CD4-positive, alpha-beta memory T cell (primary cell): ENCODE results near the gene MBOAT7. TPM values are rescaled to one million over a fixed set of nuclear protein-coding genes. Genes with fewer than 3 reads are reported as not detected.

Experiments used
- CTCF ChIA-PET: fragments of 350-600 bp; sonication (Branson Sonifier 250); formaldehyde crosslinking; loops from one replicate; lab custom pipeline; 2021; ENCODE audit warnings: inconsistent platforms; ENCODE audit not compliant: partially characterized antibody; lab: Charles Lee
- POLR2A ChIA-PET: fragments of 350-600 bp; sonication (Branson Sonifier 250); formaldehyde crosslinking; loops from one replicate; lab custom pipeline; 2021; ENCODE audit not compliant: partially characterized antibody; lab: Charles Lee
- DNase-seq, 5 donors: peaks; one replicate each; pipeline versions ENCODE4 v3.0.0 to v3.0.0-alpha.2; 2020 to 2022; ENCODE audit warnings: mixed read lengths in 1 of 5
- H3K27ac ChIP-seq: one replicate; pipeline ENCODE4 v1.7.0; 2013; ENCODE audit warnings: low read depth, low read length
- H3K27me3 ChIP-seq: 2 replicates; pipeline ENCODE4 v1.7.0; 2013; ENCODE audit warnings: mild to moderate bottlenecking, low read length, moderate library complexity; ENCODE audit not compliant: insufficient read depth
- H3K36me3 ChIP-seq: 2 replicates; pipeline ENCODE4 v1.7.0; 2013; ENCODE audit warnings: mild to moderate bottlenecking, low read length, moderate library complexity; ENCODE audit not compliant: insufficient read depth
- H3K4me1 ChIP-seq: 2 replicates; pipeline ENCODE4 v1.7.0; 2013; ENCODE audit warnings: mild to moderate bottlenecking, low read length, moderate library complexity; ENCODE audit not compliant: insufficient read depth
- H3K4me3 ChIP-seq, 2 donors: one replicate each; pipeline ENCODE4 v1.7.0; 2013; ENCODE audit warnings: low read length in 2 of 2, mild to moderate bottlenecking in 1 of 2
- H3K9me3 ChIP-seq, 2 donors: one replicate each; pipeline ENCODE4 v1.7.0; 2013; ENCODE audit warnings: low read length in 2 of 2, control low read depth in 1 of 2; ENCODE audit not compliant: control insufficient read depth in 1 of 2
- H3K27ac Mint-ChIP-seq, 7 donors: one replicate each; pipeline ENCODE4 v1.8.0; 2020 to 2021; ENCODE audit warnings: mixed read lengths in 7 of 7, mild to moderate bottlenecking in 6 of 7, inconsistent platforms in 3 of 7, moderate library complexity in 3 of 7
- H3K27me3 Mint-ChIP-seq, 2 donors: one replicate each; pipeline ENCODE4 v1.8.0; 2020 to 2021; ENCODE audit warnings: mixed read lengths in 2 of 2
- H3K36me3 Mint-ChIP-seq, 2 donors: one replicate each; pipeline ENCODE4 v1.8.0; 2020 to 2021; ENCODE audit warnings: mixed read lengths in 2 of 2, inconsistent platforms in 1 of 2, mild to moderate bottlenecking in 1 of 2
- H3K4me1 Mint-ChIP-seq, 4 donors: one replicate each; pipeline ENCODE4 v1.8.0; 2020 to 2021; ENCODE audit warnings: mixed read lengths in 4 of 4, mild to moderate bottlenecking in 1 of 4
- H3K4me3 Mint-ChIP-seq, 8 donors: one replicate each; pipeline ENCODE4 v1.8.0; 2020 to 2021; ENCODE audit warnings: mixed read lengths in 8 of 8, mild to moderate bottlenecking in 7 of 8, moderate library complexity in 6 of 8, inconsistent platforms in 3 of 8
- H3K9me3 Mint-ChIP-seq, 8 donors: one replicate each; pipeline ENCODE4 v1.8.0; 2020 to 2021; ENCODE audit warnings: mixed read lengths in 8 of 8, mild to moderate bottlenecking in 5 of 8, inconsistent platforms in 3 of 8, moderate library complexity in 1 of 8
- intact Hi-C: fragments of 100-400 bp; cut with micrococcal nuclease; formaldehyde crosslinking; loops from one replicate; pipeline ENCODE4 v1.15.1; 2023
- polyA plus RNA-seq, 2 donors: library from polyadenylated mRNA; unstranded; fragments of 300-500 nt; fragmentation: Illumina TruSeq; gene quantifications; one replicate each; pipeline ENCODE4 v1.2.3, GENCODE V29; 2021
- total RNA-seq, 2 experiments: library from RNA; stranded (reverse); gene quantifications; one replicate each; pipeline ENCODE4 v1.2.3, GENCODE V29; 2021

The MBOAT7 gene
- total and polyA plus RNA-seq, 4 experiments from 2014 or later, result 16.0 to 55.5 (median 37.5) TPM

DNA sequence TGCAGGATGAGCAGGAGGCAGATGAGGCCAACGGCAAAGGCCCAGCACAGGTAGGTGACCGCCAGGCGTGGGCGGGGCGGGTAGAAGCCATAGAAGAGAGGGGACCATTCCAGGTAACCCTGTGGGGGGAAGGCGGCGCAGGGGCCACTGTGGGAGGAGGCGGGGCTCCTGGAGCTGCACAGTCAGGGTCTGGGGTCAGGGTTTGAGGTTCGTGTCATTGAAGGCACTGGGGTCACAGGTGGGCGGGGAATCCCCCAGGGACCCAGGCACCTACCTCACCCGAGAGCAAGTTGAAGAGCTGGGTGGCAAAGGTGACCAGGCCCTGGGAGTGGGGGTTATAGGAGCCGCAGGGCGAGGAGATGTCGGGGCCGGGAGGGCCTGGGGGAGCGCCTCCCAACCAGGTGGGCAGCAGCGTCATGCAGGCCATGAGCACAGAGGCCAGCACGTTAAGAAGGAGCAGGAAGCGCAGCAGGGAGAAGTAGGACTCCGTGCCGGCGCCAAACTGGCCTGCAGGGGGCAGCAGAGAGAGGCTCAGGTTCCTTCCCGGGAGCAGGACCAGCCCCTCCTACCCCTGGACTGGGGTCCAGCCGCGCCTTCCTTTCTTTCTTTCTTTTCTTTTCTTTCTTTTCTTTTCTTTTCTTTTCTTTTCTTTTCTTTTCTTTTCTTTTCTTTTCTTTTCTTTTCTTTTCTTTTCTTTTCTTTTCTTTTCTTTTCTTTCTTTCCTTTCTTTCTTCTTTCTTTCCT, 21.0 kb downstream of the MBOAT7 start:
- intact Hi-C loops, result loop anchor here (1.0 kb wide), 2 partner anchors 9 to 63 kb away; partner anchors contain the start of gene LENG1
- Mint-ChIP-seq H3K27ac (peak overlapping the region in 2 of 7 donors; percentile 41 to 58), H3K36me3 (no peaks in the 10 kb centered on the region), H3K4me1 (peaks cover 3 to 28% (median 11%) of the 10 kb centered on the region in 4 donors), H3K9me3 (peaks cover 0 to 2% (median 0%) of the 10 kb centered on the region in 8 donors), H3K27me3 (no peaks in the 10 kb centered on the region), H3K4me3 (peak overlapping the region in 2 of 8 donors; percentile 26 to 31)
- ChIA-PET CTCF (interaction anchor here (0.8 to 6.4 kb wide), 12 partner anchors 9 to 222 kb away, joined by 3 to 115 read pairs (median 4); partner anchors contain the start of genes CNOT3, LENG1, MBOAT7 and RPS9), POLR2A (interaction anchor here (1.0 to 3.1 kb wide), 5 partner anchors 9 to 98 kb away, joined by 4 to 20 read pairs (median 5); partner anchors contain the start of genes CNOT3, MBOAT7, RPS9 and TSEN34)
- Histone ChIP-seq H3K4me3 (no peak overlapping the region), H3K9me3 (no peaks in the 10 kb centered on the region), H3K4me1 (peaks cover 23% of the 10 kb centered on the region), H3K27ac (no peak overlapping the region), H3K27me3 (no peaks in the 10 kb centered on the region), H3K36me3 (no peaks in the 10 kb centered on the region)
- peak; percentile 79 to 83 (median 81) for DNase-seq

DNA sequence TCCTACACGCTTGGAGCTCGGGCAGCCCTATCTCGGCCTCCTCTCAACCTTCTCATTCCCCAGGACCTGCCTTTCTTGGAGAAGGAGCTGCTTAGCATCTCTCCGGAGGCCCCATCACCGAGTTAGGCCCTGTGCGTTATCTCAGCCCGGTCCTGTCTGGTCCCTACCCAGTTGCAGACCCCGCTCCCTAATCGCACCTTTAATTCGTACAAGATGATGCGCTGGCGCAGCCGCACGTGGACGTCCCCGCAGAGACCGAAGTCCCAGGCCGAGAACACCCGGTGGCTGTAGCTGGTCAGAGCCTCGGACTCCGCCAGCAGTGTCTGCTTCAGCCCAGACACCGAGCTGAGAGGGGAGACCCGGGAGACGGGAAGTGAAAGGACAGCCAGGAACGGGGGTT, 24.2 kb downstream of the MBOAT7 start:
- no peaks in the 10 kb centered on the region for H3K36me3 Mint-ChIP-seq
- H3K27me3 Mint-ChIP-seq, result no peaks in the 10 kb centered on the region
- H3K9me3 Mint-ChIP-seq, result peaks cover 0 to 2% (median 0%) of the 10 kb centered on the region in 8 donors
- Histone ChIP-seq H3K4me1 (peaks cover 46% of the 10 kb centered on the region), H3K36me3 (no peaks in the 10 kb centered on the region), H3K9me3 (no peaks in the 10 kb centered on the region), H3K27me3 (no peaks in the 10 kb centered on the region), H3K27ac (no peak overlapping the region), H3K4me3 (no peak overlapping the region)
- H3K27ac Mint-ChIP-seq, result peak overlapping the region in 3 of 7 donors; percentile 62 to 82 (median 70)
- intact Hi-C loops, result no loop called here
- no peak for DNase-seq
- CTCF ChIA-PET, result interaction anchor here (1.6 to 3.3 kb wide), 2 partner anchors 24 to 101 kb away, joined by 5 to 19 read pairs; partner anchors contain the start of gene MBOAT7
- peak overlapping the region in 1 of 8 donors; percentile 6 for H3K4me3 Mint-ChIP-seq
- peaks cover 14 to 50% (median 30%) of the 10 kb centered on the region in 4 donors for H3K4me1 Mint-ChIP-seq
- POLR2A ChIA-PET, result interaction anchor here (1.2 to 2.2 kb wide), 4 partner anchors 26 to 50 kb away, joined by 3 to 11 read pairs (median 8); partner anchors contain the start of genes CNOT3, MBOAT7, PRPF31 and RPS9

DNA sequence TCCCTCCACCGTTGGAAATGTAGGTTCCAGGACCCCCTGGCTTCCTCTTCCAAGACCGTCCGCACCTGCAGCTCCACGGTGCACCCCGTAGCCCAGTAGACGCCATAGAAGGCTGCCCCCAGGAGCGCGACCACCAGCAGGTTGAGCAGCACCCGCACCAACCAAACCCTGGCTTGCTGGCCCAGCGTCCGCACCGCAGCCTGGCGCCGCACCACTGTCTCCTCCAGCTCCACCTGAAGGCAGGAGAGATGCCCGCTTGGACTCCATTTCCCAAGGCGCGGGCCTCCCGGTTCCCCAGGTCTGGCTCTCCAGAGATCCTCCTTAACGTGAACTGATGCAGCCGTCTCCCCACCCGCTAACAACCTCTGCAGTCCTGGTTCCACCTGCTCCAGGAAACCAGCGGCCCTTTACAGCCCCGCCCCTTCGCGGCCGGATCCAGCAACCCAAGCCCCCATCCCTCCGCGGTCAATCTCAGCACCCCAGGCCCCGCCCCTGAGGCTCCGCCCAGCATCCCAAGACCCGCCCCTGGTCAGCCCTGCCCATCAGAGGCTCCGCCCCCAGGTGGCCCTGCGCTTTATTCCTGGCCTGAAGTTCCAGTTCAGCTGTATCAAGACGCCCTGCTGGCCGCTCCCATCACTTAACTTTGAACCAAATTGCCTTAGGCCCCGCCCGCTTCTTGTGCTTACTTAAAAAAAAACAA, 24.9 kb downstream of the MBOAT7 start:
- Histone ChIP-seq H3K9me3 (no peaks in the 10 kb centered on the region), H3K36me3 (no peaks in the 10 kb centered on the region), H3K4me1 (peaks cover 48% of the 10 kb centered on the region), H3K27ac (no peak overlapping the region), H3K27me3 (no peaks in the 10 kb centered on the region), H3K4me3 (peak overlapping the region in 1 of 2 donors; percentile 24)
- intact Hi-C loops, result no loop called here
- peak overlapping the region; percentile 40 to 81 (median 78) for H3K4me3 Mint-ChIP-seq
- H3K27me3 Mint-ChIP-seq, result no peaks in the 10 kb centered on the region
- peak overlapping the region in 6 of 7 donors; percentile 32 to 88 (median 68) for H3K27ac Mint-ChIP-seq
- ChIA-PET POLR2A (interaction anchor here (1.2 to 2.2 kb wide), 6 partner anchors 23 to 49 kb away, joined by 3 to 11 read pairs (median 6); partner anchors contain the start of genes CNOT3, MBOAT7, PRPF31 and RPS9), CTCF (interaction anchor here (0.7 to 3.3 kb wide), 4 partner anchors 25 to 102 kb away, joined by 3 to 19 read pairs (median 5); partner anchors contain the start of genes CNOT3 and MBOAT7)
- peak; percentile 38 to 66 (median 54) for DNase-seq
- peaks cover 0 to 2% (median 0%) of the 10 kb centered on the region in 8 donors for H3K9me3 Mint-ChIP-seq
- peaks cover 19 to 57% (median 36%) of the 10 kb centered on the region in 4 donors for H3K4me1 Mint-ChIP-seq
- peaks cover 0 to 4% of the 10 kb centered on the region in 2 donors for H3K36me3 Mint-ChIP-seq

DNA sequence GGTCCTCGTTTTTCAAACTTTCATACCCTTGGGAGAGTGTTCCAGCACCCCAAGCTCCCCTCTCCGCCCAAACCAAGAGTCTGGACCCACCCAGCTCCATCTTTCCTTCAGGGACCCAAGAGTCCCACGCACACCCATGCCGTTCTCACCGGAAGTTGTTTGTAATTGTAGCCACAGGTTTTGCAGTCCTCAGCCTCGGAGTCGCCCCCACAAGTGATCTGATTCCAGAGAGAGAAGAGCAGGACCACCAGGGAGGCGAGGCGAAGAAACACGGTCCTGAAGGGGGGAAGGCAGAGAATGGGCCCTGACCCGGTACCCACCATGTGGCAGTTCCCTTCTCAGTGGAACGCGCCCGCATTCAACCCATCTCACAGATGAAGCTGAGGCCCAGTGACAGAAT, 26.5 kb downstream of the MBOAT7 start:
- H3K4me3 Mint-ChIP-seq, result peak overlapping the region; percentile 81 to 96 (median 91)
- peaks cover 0 to 16% of the 10 kb centered on the region in 2 donors for H3K36me3 Mint-ChIP-seq
- ChIA-PET CTCF (interaction anchor here (1.6 to 3.3 kb wide), 2 partner anchors 26 to 103 kb away, joined by 5 to 19 read pairs; partner anchors contain the start of gene CNOT3), POLR2A (interaction anchor here (0.5 to 1.4 kb wide), 3 partner anchors 10 to 25 kb away, joined by 3 to 5 read pairs (median 4); partner anchors contain the start of gene CNOT3)
- peaks cover 30 to 69% (median 47%) of the 10 kb centered on the region in 4 donors for H3K4me1 Mint-ChIP-seq
- H3K4me1 ChIP-seq, result peaks cover 54% of the 10 kb centered on the region
- no peak for DNase-seq
- H3K4me3 ChIP-seq, result no peak overlapping the region
- no peaks in the 10 kb centered on the region for H3K9me3 ChIP-seq
- peaks cover 5% of the 10 kb centered on the region for H3K36me3 ChIP-seq
- peaks cover 0 to 2% (median 0%) of the 10 kb centered on the region in 8 donors for H3K9me3 Mint-ChIP-seq
- no peak overlapping the region for H3K27ac ChIP-seq
- no peaks in the 10 kb centered on the region for H3K27me3 Mint-ChIP-seq
- H3K27ac Mint-ChIP-seq, result peak overlapping the region in 6 of 7 donors; percentile 13 to 95 (median 72)
- intact Hi-C loops, result no loop called here
- no peaks in the 10 kb centered on the region for H3K27me3 ChIP-seq

DNA sequence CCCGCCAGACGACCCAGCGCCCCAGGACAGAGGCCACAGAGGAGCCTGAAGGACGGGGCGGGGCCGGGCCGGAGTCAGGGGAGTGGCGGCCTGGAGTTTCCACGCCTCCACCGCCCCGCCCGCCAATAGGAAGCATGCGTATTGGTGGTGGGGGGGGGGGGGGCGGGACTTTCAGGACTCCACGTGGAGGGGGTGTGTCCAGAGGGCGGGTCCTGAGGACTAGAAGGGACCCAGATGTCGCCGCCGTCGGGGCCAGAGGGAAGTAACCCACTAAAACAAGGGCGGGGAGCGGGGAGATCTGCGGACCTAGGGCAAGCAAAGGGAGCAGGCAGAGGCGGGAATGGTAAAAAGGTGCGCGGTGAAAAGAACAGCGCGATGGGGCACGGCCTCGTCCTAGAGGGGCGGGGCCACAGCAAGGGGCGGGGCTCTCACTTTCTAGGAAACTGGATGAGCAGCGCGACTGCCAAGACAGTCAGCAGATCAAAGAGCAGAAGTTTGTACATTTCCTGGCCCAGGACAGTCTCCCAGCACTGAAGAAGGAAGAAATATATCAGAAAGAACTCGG, 27.1 kb downstream of the MBOAT7 start:
- peaks cover 0 to 2% (median 0%) of the 10 kb centered on the region in 8 donors for H3K9me3 Mint-ChIP-seq
- CTCF ChIA-PET, result interaction anchor here (3.3 kb wide), 1 partner anchor 104 kb away, joined by 19 read pairs; no protein-coding TSS in a partner anchor
- peaks cover 30 to 72% (median 47%) of the 10 kb centered on the region in 4 donors for H3K4me1 Mint-ChIP-seq
- no peak overlapping the region for H3K27ac ChIP-seq
- H3K27ac Mint-ChIP-seq, result peak overlapping the region; percentile 30 to 95 (median 92)
- peaks cover 0 to 16% of the 10 kb centered on the region in 2 donors for H3K36me3 Mint-ChIP-seq
- peaks cover 10% of the 10 kb centered on the region for H3K36me3 ChIP-seq
- DNase-seq, result peak; percentile 79 to 84 (median 80)
- H3K27me3 ChIP-seq, result no peaks in the 10 kb centered on the region
- no peaks in the 10 kb centered on the region for H3K27me3 Mint-ChIP-seq
- H3K9me3 ChIP-seq, result no peaks in the 10 kb centered on the region
- intact Hi-C loops, result no loop called here
- H3K4me1 ChIP-seq, result peaks cover 58% of the 10 kb centered on the region
- H3K4me3 ChIP-seq, result peak overlapping the region in 1 of 2 donors; percentile 17
- POLR2A ChIA-PET, result interaction anchor here (0.5 to 1.3 kb wide), 2 partner anchors 10 to 25 kb away, joined by 3 to 4 read pairs; partner anchors contain the start of gene CNOT3
- H3K4me3 Mint-ChIP-seq, result peak overlapping the region; percentile 81 to 96 (median 91)

DNA sequence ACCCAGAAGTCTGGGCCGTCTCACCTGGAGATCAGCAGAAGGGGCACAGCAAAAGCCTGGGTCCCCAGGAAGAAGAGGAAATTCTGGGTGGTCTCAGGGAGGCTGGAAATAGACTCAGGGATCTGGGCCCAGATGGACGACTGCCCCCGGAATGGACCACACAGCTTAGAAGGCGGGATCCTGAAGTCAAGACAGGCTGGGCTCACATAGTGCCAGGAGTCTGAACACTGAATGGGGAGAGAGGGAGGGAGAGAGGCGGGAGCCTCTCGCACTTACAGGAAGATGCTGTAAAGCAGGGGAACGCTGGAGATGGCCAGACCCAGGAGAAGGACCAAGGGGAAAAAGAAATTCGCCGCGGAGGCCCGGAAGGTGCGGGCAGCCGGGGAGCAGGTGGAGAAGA, 28.5 kb downstream of the MBOAT7 start:
- Histone ChIP-seq H3K4me1 (peaks cover 68% of the 10 kb centered on the region), H3K27me3 (no peaks in the 10 kb centered on the region), H3K27ac (peak overlapping the region; percentile 57), H3K9me3 (no peaks in the 10 kb centered on the region), H3K36me3 (peaks cover 24% of the 10 kb centered on the region), H3K4me3 (peak overlapping the region in 1 of 2 donors; percentile 56)
- peak overlapping the region in 7 of 8 donors; percentile 99 to 100 (median 100) for H3K4me3 Mint-ChIP-seq
- intact Hi-C loops, result no loop called here
- H3K27ac Mint-ChIP-seq, result peak overlapping the region; percentile 93 to 100 (median 100)
- H3K27me3 Mint-ChIP-seq, result no peaks in the 10 kb centered on the region
- no peak for DNase-seq
- CTCF ChIA-PET, result interaction anchor here (1.0 to 3.0 kb wide), 2 partner anchors 29 to 105 kb away, joined by 3 to 10 read pairs; partner anchors contain the start of gene MBOAT7
- H3K36me3 Mint-ChIP-seq, result peaks cover 12 to 27% of the 10 kb centered on the region in 2 donors
- H3K9me3 Mint-ChIP-seq, result no peaks in the 10 kb centered on the region
- POLR2A ChIA-PET, result interaction anchor here (0.8 to 7.8 kb wide), 6 partner anchors 22 to 48 kb away, joined by 3 to 131 read pairs (median 14); partner anchors contain the start of genes CNOT3, MBOAT7, PRPF31 and RPS9
- H3K4me1 Mint-ChIP-seq, result peaks cover 34 to 84% (median 54%) of the 10 kb centered on the region in 4 donors
